ENCODE measurements around the gene MTLN. TPM values are rescaled to one million over a fixed set of nuclear protein-coding genes. Genes with fewer than 3 reads are reported as not detected.
A peak's percentile ranks its signal among the peaks of the same experiment; 100 is the strongest.

Gene MTLN
- total and polyA plus RNA-seq, 2 of the 13 experiments (the other 11 are each of a cell fraction or from before 2014, with no cell fraction given) = 37.1 to 50.4 TPM

DNA sequence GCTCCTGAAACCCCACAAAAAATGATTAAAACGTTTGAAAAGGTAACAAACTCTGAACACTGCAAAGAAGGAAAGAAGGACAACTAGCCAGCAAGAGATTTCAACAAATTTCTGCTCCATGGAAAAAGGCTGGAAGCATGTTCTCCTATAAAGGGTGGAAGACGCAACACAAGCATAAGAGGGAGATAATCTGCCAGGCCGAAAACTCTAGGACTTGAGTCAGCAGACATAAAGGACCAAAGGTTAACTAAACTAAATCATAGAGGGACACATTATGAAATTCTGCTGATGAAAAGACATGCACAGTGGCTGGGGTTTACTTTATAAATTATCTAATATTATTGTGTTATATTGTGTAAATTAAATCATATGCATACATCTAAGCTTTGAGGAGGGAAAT, 14.3 kb downstream of the MTLN start:
- no peak for ATAC-seq
- ChIA-PET CTCF (ENCODE audit: low intra/inter-chr PET ratio, low total read pairs) (no interaction called here), POLR2A (no interaction called here)
- Histone ChIP-seq H3K9me3 (ENCODE audit: low read length) (no peaks in the 10 kb centered on the region), H3K9ac (ENCODE audit: insufficient read depth, low read depth, low read length) (no peak overlapping the region), H3K27me3 (ENCODE audit: control insufficient read depth in 1 of 2, insufficient read depth in 2 of 2, low read length in 2 of 2) (no peaks in the 10 kb centered on the region), H3K79me2 (ENCODE audit: insufficient read depth, low read length) (no peaks in the 10 kb centered on the region), H2AFZ (ENCODE audit: low read length) (no peak overlapping the region), H4K20me1 (ENCODE audit: insufficient read depth, low read length) (no peaks in the 10 kb centered on the region), H3K4me3 (replicated peaks in 1 of 3; ENCODE audit: insufficient read depth in 1 of 3, low read depth in 2 of 3, low read length in 3 of 3) (no peak overlapping the region), H3K4me1 (ENCODE audit: insufficient read depth, low read length) (peaks cover 11% of the 10 kb centered on the region), H3K36me3 (replicated peaks in 1 of 2; ENCODE audit: control insufficient read depth in 1 of 2, insufficient read depth in 2 of 2, low read length in 2 of 2) (no peaks in the 10 kb centered on the region), H3K4me2 (ENCODE audit: low read depth, low read length) (no peak overlapping the region), H3K27ac (ENCODE audit: extremely low read length, insufficient read depth, low read length) (no peak overlapping the region)
- no peak for TF ChIP-seq ZNF569 (CRISPR knock-in tag; IDR thresholded peaks at IDR 0.05; ENCODE audit: borderline replicate concordance)
- no peak for TF ChIP-seq ZNF530 (CRISPR knock-in tag; IDR thresholded peaks at IDR 0.05; ENCODE audit: low read depth)
- no peak for TF ChIP-seq SAFB2 (CRISPR knock-in tag; IDR thresholded peaks at IDR 0.05; ENCODE audit: borderline replicate concordance, low read depth)
- TF ChIP-seq ZNF282 (IDR thresholded peaks at IDR 0.05; ENCODE audit: partially characterized antibody) = no peak
- TF ChIP-seq MBNL3 (CRISPR knock-in tag; conservative IDR thresholded peaks at IDR 0.05) = no peak
- TF ChIP-seq CENPX (CRISPR knock-in tag; IDR thresholded peaks at IDR 0.05) = no peak
- no peak for TF ChIP-seq HIVEP1 (CRISPR knock-in tag; IDR thresholded peaks at IDR 0.05)
- TF ChIP-seq ZNF383 (CRISPR knock-in tag; IDR thresholded peaks at IDR 0.05; ENCODE audit: borderline replicate concordance) = no peak
- 47% methylated on average over 3 of the region's 3 CpGs for WGBS (ENCODE audit: low lambda C conversion rate)
- no TSS peak for BruUV-seq (replicated peaks)
- in situ Hi-C loops (cut with HindIII; ENCODE audit: extremely low pct_ligation_motif_present, low pct_unique_long_range_greater_than_20kb) (no loop called here), intact Hi-C loops (cut with micrococcal nuclease; ENCODE audit: unreplicated experiment) (no loop called here)
- no peak for DNase-seq (ENCODE audit: low spot score)
- no peak for FAIRE-seq

GRCh38 chr2:110197452-110197851, 14.9 kb downstream of the MTLN start:
- no peaks in the 10 kb centered on the region for H3K79me2 ChIP-seq (ENCODE audit: insufficient read depth, low read length)
- no peaks in the 10 kb centered on the region for H4K20me1 ChIP-seq (ENCODE audit: insufficient read depth, low read length)
- no peaks in the 10 kb centered on the region for H3K27me3 ChIP-seq (ENCODE audit: control insufficient read depth in 1 of 2, insufficient read depth in 2 of 2, low read length in 2 of 2)
- FAIRE-seq = no peak
- CTCF ChIA-PET (ENCODE audit: low intra/inter-chr PET ratio, low total read pairs) = no interaction called here
- peak; percentile 50; the same call in 2 of the 3 replicates for ATAC-seq
- H3K9ac ChIP-seq (ENCODE audit: insufficient read depth, low read depth, low read length) = no peak overlapping the region
- BruUV-seq (replicated peaks) = no TSS peak
- no peak overlapping the region for H3K27ac ChIP-seq (ENCODE audit: extremely low read length, insufficient read depth, low read length)
- H3K4me1 ChIP-seq (ENCODE audit: insufficient read depth, low read length) = peaks cover 11% of the 10 kb centered on the region
- TF ChIP-seq PCBP2 (optimal IDR thresholded peaks at IDR 0.05; ENCODE audit: low read depth, low read length, poor library complexity, severe bottlenecking) = no peak
- TF ChIP-seq HOXA5 (CRISPR knock-in tag; IDR thresholded peaks at IDR 0.05) = no peak
- TF ChIP-seq, protein P1, sequence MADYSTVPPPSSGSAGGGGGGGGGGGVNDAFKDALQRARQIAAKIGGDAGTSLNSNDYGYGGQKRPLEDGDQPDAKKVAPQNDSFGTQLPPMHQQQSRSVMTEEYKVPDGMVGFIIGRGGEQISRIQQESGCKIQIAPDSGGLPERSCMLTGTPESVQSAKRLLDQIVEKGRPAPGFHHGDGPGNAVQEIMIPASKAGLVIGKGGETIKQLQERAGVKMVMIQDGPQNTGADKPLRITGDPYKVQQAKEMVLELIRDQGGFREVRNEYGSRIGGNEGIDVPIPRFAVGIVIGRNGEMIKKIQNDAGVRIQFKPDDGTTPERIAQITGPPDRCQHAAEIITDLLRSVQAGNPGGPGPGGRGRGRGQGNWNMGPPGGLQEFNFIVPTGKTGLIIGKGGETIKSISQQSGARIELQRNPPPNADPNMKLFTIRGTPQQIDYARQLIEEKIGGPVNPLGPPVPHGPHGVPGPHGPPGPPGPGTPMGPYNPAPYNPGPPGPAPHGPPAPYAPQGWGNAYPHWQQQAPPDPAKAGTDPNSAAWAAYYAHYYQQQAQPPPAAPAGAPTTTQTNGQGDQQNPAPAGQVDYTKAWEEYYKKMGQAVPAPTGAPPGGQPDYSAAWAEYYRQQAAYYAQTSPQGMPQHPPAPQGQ (CRISPR knock-in tag; IDR thresholded peaks at IDR 0.05; ENCODE audit: borderline replicate concordance) = no peak
- no peak for TF ChIP-seq ZNF230 (CRISPR knock-in tag; IDR thresholded peaks at IDR 0.05)
- peak; percentile 17; the same call in 1 of the 2 replicates for TF ChIP-seq HNF4A (CRISPR knock-in tag; IDR thresholded peaks at IDR 0.05)
- no peak for TF ChIP-seq CTCF (CRISPR knock-in tag; IDR thresholded peaks at IDR 0.05)
- DNase-seq (ENCODE audit: low spot score) = peak; percentile 14
- H3K9me3 ChIP-seq (ENCODE audit: low read length) = no peaks in the 10 kb centered on the region
- 0 out of 2 replicates have a peak overlapping the region, but pooled peaks have one; percentile 3 for H3K4me2 ChIP-seq (ENCODE audit: low read depth, low read length)
- H2AFZ ChIP-seq (ENCODE audit: low read length) = no peak overlapping the region
- WGBS (ENCODE audit: low lambda C conversion rate) = 40% methylated on average over 4 of the region's 4 CpGs
- POLR2A ChIA-PET = no interaction called here
- intact Hi-C loops (cut with micrococcal nuclease; ENCODE audit: unreplicated experiment) (no loop called here), in situ Hi-C loops (cut with HindIII; ENCODE audit: extremely low pct_ligation_motif_present, low pct_unique_long_range_greater_than_20kb) (no loop called here)
- no peak overlapping the region for H3K4me3 ChIP-seq (replicated peaks in 1 of 3; ENCODE audit: insufficient read depth in 1 of 3, low read depth in 2 of 3, low read length in 3 of 3)
- no peaks in the 10 kb centered on the region for H3K36me3 ChIP-seq (replicated peaks in 1 of 2; ENCODE audit: control insufficient read depth in 1 of 2, insufficient read depth in 2 of 2, low read length in 2 of 2)

Data from HepG2 (cell line).